K562 (cell line): Measurements from ENCODE around the gene SGSH. TPM values are rescaled to one million over a fixed set of nuclear protein-coding genes. Genes with fewer than 3 reads are reported as not detected.

Source experiments
- ATF7 ChIP-seq: fragments of 450-650 bp; IDR thresholded peaks from 2 replicates; pipeline ENCODE4 v1.7.1; 2014; ENCODE audit warnings: mild to moderate bottlenecking, moderate library complexity
- CBX2 ChIP-seq: fragments of 200-600 bp; sonication (generic); IDR thresholded peaks from one replicate; pipeline ENCODE4 v1.6.1; 2012; ENCODE audit warnings: mild to moderate bottlenecking, low read length, inconsistent platforms; ENCODE audit not compliant: insufficient read depth, poor library complexity, severe bottlenecking
- DMBX1 ChIP-seq: fragments of 250-450 bp; sonication (Bioruptor Pico); IDR thresholded peaks from 2 replicates; pipeline ENCODE4 v1.8.0; 2022; ENCODE audit warnings: inconsistent platforms, mild to moderate bottlenecking, moderate library complexity, borderline replicate concordance
- ETV6 ChIP-seq, 3 experiments: fragments of 150-350 bp in 1 of 3; sonication (generic) in 1 of 3; formaldehyde crosslinking in 1 of 3; IDR thresholded peaks; 2 replicates each; pipeline versions ENCODE4 v1.6.1 to v1.8.0; 2014 to 2022; ENCODE audit warnings: borderline replicate concordance in 2 of 3, low read depth in 2 of 3, antibody characterized with exemption in 1 of 3, low read length in 1 of 3, mild to moderate bottlenecking in 1 of 3, missing genetic modification reagents in 1 of 3
- L3MBTL2 ChIP-seq: fragments of 450-650 bp; IDR thresholded peaks from 2 replicates; pipeline ENCODE4 v1.6.1; 2016; ENCODE audit warnings: mild to moderate bottlenecking, moderate library complexity
- LCOR ChIP-seq: sonication (generic); formaldehyde crosslinking; IDR thresholded peaks from 2 replicates; pipeline ENCODE4 v1.8.0; 2022; ENCODE audit warnings: mild to moderate bottlenecking, missing genetic modification reagents
- MEIS2 ChIP-seq: fragments of 450-650 bp; IDR thresholded peaks from 2 replicates; pipeline ENCODE4 v1.6.1; 2014; ENCODE audit warnings: mild to moderate bottlenecking; ENCODE audit not compliant: partially characterized antibody
- MNT ChIP-seq, 2 experiments: fragments of 450-650 bp; conservative IDR thresholded peaks; 2 replicates each; pipeline ENCODE4 v1.6.1; 2017; ENCODE audit warnings: mild to moderate bottlenecking in 2 of 2, moderate library complexity in 2 of 2
- PHF8 ChIP-seq: fragments of 200-600 bp; sonication (generic); IDR thresholded peaks from 2 replicates; pipeline ENCODE4 v1.6.1; 2012; ENCODE audit warnings: mixed run types, mild to moderate bottlenecking, inconsistent platforms, low read length, moderate library complexity, borderline replicate concordance
- REST ChIP-seq, 2 experiments: fragments of 450-650 bp; formaldehyde crosslinking in 1 of 2; IDR thresholded peaks; 2 replicates each; pipeline versions ENCODE4 v1.4.0 to v1.6.1; 2014 to 2020; ENCODE audit warnings: mild to moderate bottlenecking in 2 of 2, borderline replicate concordance in 1 of 2, low read depth in 1 of 2
- SIN3B ChIP-seq: fragments of 450-650 bp; IDR thresholded peaks from 2 replicates; pipeline ENCODE4 v1.6.1; 2017; ENCODE audit warnings: low read depth, mild to moderate bottlenecking, moderate library complexity
- ZFP30 ChIP-seq: fragments of 250-450 bp; sonication (Bioruptor Pico); IDR thresholded peaks from 2 replicates; pipeline ENCODE4 v1.8.0; 2022; ENCODE audit warnings: moderate library complexity, mild to moderate bottlenecking, inconsistent platforms, borderline replicate concordance
- ZNF274 ChIP-seq: IDR thresholded peaks from 2 replicates; pipeline ENCODE4 v1.6.1; 2011; ENCODE audit warnings: low read depth, mild to moderate bottlenecking, low read length, moderate library complexity, borderline replicate concordance
- ZNF445 ChIP-seq: fragments of 250-450 bp; sonication (Bioruptor Pico); IDR thresholded peaks from 2 replicates; pipeline ENCODE4 v1.4.0; 2020; ENCODE audit warnings: low read depth, mild to moderate bottlenecking, moderate library complexity
- ZNF511 ChIP-seq: sonication (generic); formaldehyde crosslinking; IDR thresholded peaks from 2 replicates; pipeline ENCODE4 v1.8.0; 2022; ENCODE audit warnings: mild to moderate bottlenecking, missing genetic modification reagents
- polyA plus RNA-seq, 8 experiments: library from polyadenylated mRNA; depleted of rRNA in 4 of 8; stranded (reverse) in 5 of 8; unstranded in 3 of 8; fragments of >200 nt; fragmentation: Nextera tagmentation in 2 of 8; fragmentation: Illumina TruSeq in 1 of 8; extraction: Ambion mirVana in 2 of 8; extraction: Trizol in 1 of 8; gene quantifications; 2 replicates each; pipeline versions ENCODE4 v1.2.1 to v1.2.3, GENCODE V29; 2011 to 2014; ENCODE audit warnings: inconsistent platforms in 1 of 8, missing spikeins in 1 of 8
- total RNA-seq, 7 experiments: library from RNA; depleted of rRNA in 6 of 7; stranded (reverse); fragments of >200 nt in 6 of 7; fragmentation: Illumina TruSeq in 2 of 7; extraction: Trizol in 2 of 7; gene quantifications; 2 replicates each; pipeline versions ENCODE4 v1.2.1 to v1.2.3, GENCODE V29; 2011 to 2021; ENCODE audit warnings: low replicate concordance in 1 of 7

The SGSH gene
- total and polyA plus RNA-seq, 9 of the 15 experiments (the other 6 are each of a cell fraction or from before 2014, with no cell fraction given), result 0.25 to 15.7 (median 4.9) TPM

GRCh38 chr17:80260069-80260535 is 40.0 kb upstream of the SGSH start (continued):
- TF ChIP-seq REST (IDR thresholded peaks at IDR 0.05; ENCODE audit: borderline replicate concordance) (peak; percentile 98), REST (CRISPR knock-in tag; IDR thresholded peaks at IDR 0.05; ENCODE audit: low read depth) (peak; percentile 98), DMBX1 (CRISPR knock-in tag) (peak; percentile 44; the same call in 1 of the 2 replicates), LCOR (CRISPR knock-in tag) (no peak), ZNF445 (CRISPR knock-in tag) (no peak), ATF7 (peak; percentile 53), MNT (conservative IDR thresholded peaks at IDR 0.05) (peak in 1 of 2 experiments; percentile 40; a peak in 2 of 4 replicates), ZFP30 (CRISPR knock-in tag) (no peak), PHF8 (peak; percentile 59; the same call in 1 of the 2 replicates), ZNF511 (CRISPR knock-in tag) (0 out of 2 replicates have a peak, but pooled peaks have one; percentile 53), ETV6 (IDR thresholded peaks at IDR 0.05; ENCODE audit: borderline replicate concordance in 1 of 2, low read depth in 2 of 2, low read length in 1 of 2) (no peak), ETV6 (CRISPR knock-in tag; IDR thresholded peaks at IDR 0.05; ENCODE audit: borderline replicate concordance) (peak; percentile 53; the same call in 1 of the 2 replicates), CBX2 (no peak), SIN3B (peak; percentile 76), ZNF274 (no peak), L3MBTL2 (peak; percentile 93), MEIS2 (peak; percentile 46)
